Keratinocyte (primary cell): ENCODE results near the gene SEPHS2. TPM values are rescaled to one million over a fixed set of nuclear protein-coding genes. Genes with fewer than 3 reads are reported as not detected.

ENCODE experiments used
- DNase-seq: peaks from one replicate; pipeline ENCODE4 v3.0.0-alpha.2; 2011; ENCODE audit warnings: low read depth, missing footprints, low spot score
- FAIRE-seq: peaks from 2 replicates; lab custom pipeline; 2011; peaks lifted over from hg19 to GRCh38; lab: Jason Lieb, UNC
- H2AFZ ChIP-seq: 2 replicates; pipeline ENCODE4 v1.6.0; 2012; ENCODE audit warnings: low read length, control low read depth, inconsistent platforms; ENCODE audit not compliant: control insufficient read depth
- H3K27ac ChIP-seq: 2 replicates; pipeline ENCODE4 v1.5.1; 2011; ENCODE audit warnings: low read length; ENCODE audit not compliant: control insufficient read depth, insufficient read depth
- H3K27me3 ChIP-seq: 3 replicates; pipeline ENCODE4 v1.6.0; 2011; ENCODE audit warnings: low read length; ENCODE audit not compliant: control insufficient read depth, insufficient read depth; ENCODE audit errors: extremely low read depth
- H3K36me3 ChIP-seq, 2 experiments: 2 replicates in 1 of 2; 3 replicates in 1 of 2; pipeline ENCODE4 v1.5.1; 2011; ENCODE audit warnings: low read length in 2 of 2, mild to moderate bottlenecking in 1 of 2; ENCODE audit not compliant: control insufficient read depth in 2 of 2, insufficient read depth in 2 of 2; ENCODE audit errors: extremely low read depth in 1 of 2
- H3K4me1 ChIP-seq: 3 replicates; pipeline ENCODE4 v1.5.1; 2011; ENCODE audit warnings: low read length; ENCODE audit not compliant: control insufficient read depth, insufficient read depth; ENCODE audit errors: extremely low read depth
- H3K4me2 ChIP-seq: 3 replicates; pipeline ENCODE4 v1.6.0; 2011; ENCODE audit warnings: low read depth, low read length; ENCODE audit not compliant: control insufficient read depth, insufficient read depth; ENCODE audit errors: extremely low read depth
- H3K4me3 ChIP-seq, 3 experiments: fragments of 200-600 bp in 1 of 3; sonication (generic) in 1 of 3; 2 replicates in 2 of 3; 3 replicates in 1 of 3; pipeline ENCODE4 v1.5.1; 2011 to 2016; ENCODE audit warnings: low read length in 3 of 3, mild to moderate bottlenecking in 3 of 3, control low read depth in 2 of 3, inconsistent platforms in 1 of 3, low read depth in 1 of 3, mixed read lengths in 1 of 3, mixed run types in 1 of 3, moderate library complexity in 1 of 3; ENCODE audit not compliant: control insufficient read depth in 2 of 3, insufficient read depth in 2 of 3; ENCODE audit errors: extremely low read depth in 1 of 3
- H3K79me2 ChIP-seq: 2 replicates; pipeline ENCODE4 v1.6.0; 2012; ENCODE audit warnings: low read length; ENCODE audit not compliant: control insufficient read depth, insufficient read depth
- H3K9ac ChIP-seq: 3 replicates; pipeline ENCODE4 v1.6.0; 2011; ENCODE audit warnings: low read length; ENCODE audit not compliant: control insufficient read depth, insufficient read depth; ENCODE audit errors: extremely low read depth
- H3K9me1 ChIP-seq: 3 replicates; pipeline ENCODE4 v1.6.0; 2011; ENCODE audit warnings: low read length; ENCODE audit not compliant: control insufficient read depth, insufficient read depth; ENCODE audit errors: extremely low read depth
- H3K9me3 ChIP-seq: 2 replicates; pipeline ENCODE4 v1.5.1; 2012; ENCODE audit warnings: low read depth, low read length; ENCODE audit not compliant: control insufficient read depth
- H4K20me1 ChIP-seq: 3 replicates; pipeline ENCODE4 v1.6.0; 2011; ENCODE audit warnings: low read length; ENCODE audit not compliant: control insufficient read depth, insufficient read depth; ENCODE audit errors: extremely low read depth
- EZH2 ChIP-seq: IDR thresholded peaks from one replicate; pipeline ENCODE4 v1.6.1; 2012; ENCODE audit warnings: inconsistent platforms, mild to moderate bottlenecking, low read length, moderate library complexity
- dilution Hi-C: fragments of 300-500 bp; cut with MboI; formaldehyde crosslinking; loops from one replicate; pipeline ENCODE4 v1.7.0; 2020; ENCODE audit warnings: low sequenced_read_pairs; ENCODE audit not compliant: extremely low pct_ligation_motif_present
- polyA plus RNA-seq, 5 experiments: library from polyadenylated mRNA; depleted of rRNA in 3 of 5; stranded (reverse) in 3 of 5; stranded (forward) in 1 of 5; unstranded in 1 of 5; fragments of >200 nt; gene quantifications; 1 replicate in 1 of 5; 2 replicates in 3 of 5; 3 replicates in 1 of 5; pipeline versions ENCODE4 v1.2.1 to v1.2.3, GENCODE V29; 2011 to 2012; ENCODE audit warnings: missing spikeins in 2 of 5, low read depth in 1 of 5, low replicate concordance in 1 of 5
- TF ChIP-seq, protein P1 (sequence below), 3 experiments: IDR thresholded peaks in 1 of 3; conservative IDR thresholded peaks in 1 of 3; optimal IDR thresholded peaks in 1 of 3; 2 replicates in 2 of 3; 3 replicates in 1 of 3; pipeline versions ENCODE3 to v1.5.1; 2011; ENCODE audit warnings: low read length in 3 of 3, mild to moderate bottlenecking in 3 of 3, moderate library complexity in 2 of 3, control low read depth in 1 of 3, inconsistent platforms in 1 of 3; ENCODE audit not compliant: insufficient read depth in 2 of 3; ENCODE audit errors: extremely low read depth in 1 of 3

SEPHS2 gene
- polyA plus RNA-seq, 1 donor (not counting 4 experiments of a cell fraction or from before 2014, with no cell fraction given), result 36.5 TPM

DNA sequence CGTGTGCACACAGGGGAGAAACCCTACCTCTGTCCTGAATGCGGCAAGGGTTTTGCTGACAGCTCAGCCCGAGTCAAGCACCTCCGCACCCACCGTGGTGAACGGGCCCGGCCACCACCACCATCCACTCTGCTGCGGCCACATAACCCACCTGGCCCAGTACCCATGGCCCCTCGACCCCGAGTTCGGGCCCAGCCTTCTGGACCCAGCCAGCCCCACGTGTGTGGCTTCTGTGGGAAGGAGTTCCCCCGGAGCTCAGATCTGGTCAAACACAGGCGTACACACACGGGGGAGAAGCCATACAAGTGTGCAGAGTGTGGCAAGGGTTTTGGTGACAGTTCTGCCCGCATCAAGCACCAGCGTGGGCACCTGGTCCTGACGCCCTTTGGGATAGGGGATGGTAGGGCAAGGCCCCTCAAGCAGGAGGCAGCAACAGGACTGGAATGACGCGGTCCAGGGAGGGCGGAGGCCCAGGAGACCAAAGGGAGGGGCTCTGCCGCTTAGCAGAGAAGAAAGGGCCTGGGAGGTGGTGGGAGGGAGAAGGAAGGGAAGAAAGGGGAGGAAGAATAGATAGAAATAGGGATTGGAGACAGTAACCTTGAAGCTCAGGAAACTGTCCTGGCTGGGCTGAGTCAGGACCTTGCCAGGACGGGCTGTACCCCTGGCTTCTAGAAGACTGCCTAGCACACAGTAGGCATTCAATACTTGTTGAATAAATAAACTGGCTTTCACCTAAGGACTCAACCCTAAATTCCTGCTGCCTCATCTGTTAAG is 46.8 kb downstream of the SEPHS2 start:
- Histone ChIP-seq H3K9me3 (no peaks in the 10 kb centered on the region), H3K79me2 (peaks cover 4% of the 10 kb centered on the region), H3K9ac (no peak overlapping the region), H3K4me2 (no peak overlapping the region), H4K20me1 (no peaks in the 10 kb centered on the region), H3K27me3 (no peaks in the 10 kb centered on the region), H2AFZ (no peak overlapping the region), H3K4me1 (peaks cover 12% of the 10 kb centered on the region), H3K27ac (no peak overlapping the region), H3K9me1 (no peaks in the 10 kb centered on the region), H3K4me3 (no peak overlapping the region), H3K36me3 (peaks cover 0 to 3% of the 10 kb centered on the region in 2 experiments)
- TF ChIP-seq, protein P1, sequence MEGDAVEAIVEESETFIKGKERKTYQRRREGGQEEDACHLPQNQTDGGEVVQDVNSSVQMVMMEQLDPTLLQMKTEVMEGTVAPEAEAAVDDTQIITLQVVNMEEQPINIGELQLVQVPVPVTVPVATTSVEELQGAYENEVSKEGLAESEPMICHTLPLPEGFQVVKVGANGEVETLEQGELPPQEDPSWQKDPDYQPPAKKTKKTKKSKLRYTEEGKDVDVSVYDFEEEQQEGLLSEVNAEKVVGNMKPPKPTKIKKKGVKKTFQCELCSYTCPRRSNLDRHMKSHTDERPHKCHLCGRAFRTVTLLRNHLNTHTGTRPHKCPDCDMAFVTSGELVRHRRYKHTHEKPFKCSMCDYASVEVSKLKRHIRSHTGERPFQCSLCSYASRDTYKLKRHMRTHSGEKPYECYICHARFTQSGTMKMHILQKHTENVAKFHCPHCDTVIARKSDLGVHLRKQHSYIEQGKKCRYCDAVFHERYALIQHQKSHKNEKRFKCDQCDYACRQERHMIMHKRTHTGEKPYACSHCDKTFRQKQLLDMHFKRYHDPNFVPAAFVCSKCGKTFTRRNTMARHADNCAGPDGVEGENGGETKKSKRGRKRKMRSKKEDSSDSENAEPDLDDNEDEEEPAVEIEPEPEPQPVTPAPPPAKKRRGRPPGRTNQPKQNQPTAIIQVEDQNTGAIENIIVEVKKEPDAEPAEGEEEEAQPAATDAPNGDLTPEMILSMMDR (optimal IDR thresholded peaks at IDR 0.05 in 1 of 3, IDR thresholded peaks at IDR 0.05 in 1 of 3, conservative IDR thresholded peaks at IDR 0.05 in 1 of 3; ENCODE audit: extremely low read depth in 1 of 3, insufficient read depth in 2 of 3, low read length in 3 of 3), result no peak
- no peak for TF ChIP-seq EZH2
- no peak for FAIRE-seq
- dilution Hi-C loops, result no loop called here
- DNase-seq, result no peak

DNA sequence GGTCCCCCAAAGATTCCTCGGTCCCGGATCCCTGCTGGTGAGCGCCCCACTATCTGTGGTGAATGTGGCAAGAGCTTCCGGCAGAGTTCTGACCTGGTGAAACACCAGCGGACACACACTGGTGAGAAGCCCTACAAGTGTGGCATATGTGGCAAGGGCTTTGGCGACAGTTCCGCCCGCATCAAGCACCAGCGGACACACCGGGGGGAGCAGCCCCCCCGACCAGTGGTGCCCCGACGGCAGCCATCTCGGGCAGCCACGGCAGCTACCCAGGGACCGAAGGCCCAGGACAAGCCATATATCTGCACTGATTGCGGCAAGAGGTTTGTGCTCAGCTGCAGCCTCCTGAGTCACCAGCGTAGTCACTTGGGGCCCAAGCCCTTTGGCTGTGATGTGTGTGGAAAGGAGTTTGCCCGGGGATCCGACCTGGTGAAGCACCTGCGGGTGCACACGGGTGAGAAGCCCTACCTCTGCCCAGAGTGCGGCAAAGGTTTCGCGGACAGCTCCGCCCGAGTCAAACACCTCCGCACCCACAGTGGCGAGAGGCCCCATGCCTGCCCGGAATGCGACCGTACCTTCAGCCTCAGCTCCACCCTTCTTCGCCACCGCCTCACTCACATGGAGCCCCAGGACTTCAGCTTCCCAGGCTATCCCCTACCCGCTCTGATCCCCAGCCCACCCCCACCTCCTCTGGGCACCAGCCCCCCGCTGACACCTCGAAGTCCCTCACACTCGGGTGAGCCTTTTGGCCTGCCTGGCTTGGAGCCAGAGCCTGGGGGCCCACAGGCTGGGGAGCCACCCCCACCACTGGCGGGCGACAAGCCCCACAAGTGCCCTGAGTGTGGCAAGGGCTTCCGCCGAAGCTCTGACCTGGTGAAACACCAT is 47.7 kb downstream of the SEPHS2 start:
- Histone ChIP-seq H3K9me1 (no peaks in the 10 kb centered on the region), H4K20me1 (no peaks in the 10 kb centered on the region), H3K36me3 (peaks cover 0 to 3% of the 10 kb centered on the region in 2 experiments), H2AFZ (no peak overlapping the region), H3K27me3 (no peaks in the 10 kb centered on the region), H3K9ac (no peak overlapping the region), H3K79me2 (peaks cover 4% of the 10 kb centered on the region), H3K9me3 (no peaks in the 10 kb centered on the region), H3K27ac (no peak overlapping the region), H3K4me3 (no peak overlapping the region), H3K4me2 (no peak overlapping the region), H3K4me1 (peaks cover 12% of the 10 kb centered on the region)
- no peak for DNase-seq
- no peak for TF ChIP-seq EZH2
- TF ChIP-seq, protein P1 (optimal IDR thresholded peaks at IDR 0.05 in 1 of 3, IDR thresholded peaks at IDR 0.05 in 1 of 3, conservative IDR thresholded peaks at IDR 0.05 in 1 of 3; ENCODE audit: extremely low read depth in 1 of 3, insufficient read depth in 2 of 3, low read length in 3 of 3), result no peak
- no peak for FAIRE-seq
- dilution Hi-C loops, result no loop called here
